ENCODE data around the gene NIPBL. TPM values are rescaled to one million over a fixed set of nuclear protein-coding genes. Genes with fewer than 3 reads are reported as not detected.

The NIPBL gene
- total RNA-seq, 1 experiment from 2014 or later, result 45.1 TPM

- no peaks in the 10 kb centered on the region for H3K9me3 ChIP-seq (ENCODE audit: control insufficient read depth in 1 of 2, insufficient read depth in 1 of 2, low read depth in 1 of 2, low read length in 2 of 2)
- BruUV-seq (replicated peaks), result no TSS peak
- H3K79me2 ChIP-seq (ENCODE audit: insufficient read depth, low read length), result peaks cover 93% of the 10 kb centered on the region
- no peaks in the 10 kb centered on the region for H3K36me3 ChIP-seq (ENCODE audit: control insufficient read depth in 1 of 2, insufficient read depth in 2 of 2, low read length in 2 of 2)
- H3K27ac ChIP-seq (ENCODE audit: low read depth, low read length), result no peak overlapping the region
- TF ChIP-seq TCF7L2 (IDR thresholded peaks at IDR 0.05; ENCODE audit: borderline replicate concordance, extremely low read depth, insufficient read depth, insufficient read length) (no peak), EZH2 (IDR thresholded peaks at IDR 0.05) (no peak), ELF1 (IDR thresholded peaks at IDR 0.05; ENCODE audit: borderline replicate concordance, low read depth) (no peak), RAD21 (IDR thresholded peaks at IDR 0.05; ENCODE audit: low read depth) (no peak), FOSL1 (IDR thresholded peaks at IDR 0.05; ENCODE audit: low read depth) (no peak), SP1 (IDR thresholded peaks at IDR 0.05; ENCODE audit: low read depth) (no peak), CTCF (IDR thresholded peaks at IDR 0.05 in 2 of 3, conservative IDR thresholded peaks at IDR 0.05 in 1 of 3; ENCODE audit: borderline replicate concordance in 1 of 3, insufficient read depth in 1 of 3, low read depth in 2 of 3, low read length in 2 of 3) (no peak), EGR1 (IDR thresholded peaks at IDR 0.05; ENCODE audit: low read depth) (no peak), POLR2A (IDR thresholded peaks at IDR 0.05; ENCODE audit: borderline replicate concordance, extremely low read depth, insufficient read depth, insufficient read length) (no peak), JUND (IDR thresholded peaks at IDR 0.05) (no peak), SIN3A (IDR thresholded peaks at IDR 0.05; ENCODE audit: low read depth) (no peak), CBX3 (IDR thresholded peaks at IDR 0.05; ENCODE audit: low read depth) (no peak), ZFX (IDR thresholded peaks at IDR 0.05) (no peak)
- TF ChIP-seq, protein P1, sequence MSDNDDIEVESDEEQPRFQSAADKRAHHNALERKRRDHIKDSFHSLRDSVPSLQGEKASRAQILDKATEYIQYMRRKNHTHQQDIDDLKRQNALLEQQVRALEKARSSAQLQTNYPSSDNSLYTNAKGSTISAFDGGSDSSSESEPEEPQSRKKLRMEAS (IDR thresholded peaks at IDR 0.05), result no peak
- TF ChIP-seq, protein P2, sequence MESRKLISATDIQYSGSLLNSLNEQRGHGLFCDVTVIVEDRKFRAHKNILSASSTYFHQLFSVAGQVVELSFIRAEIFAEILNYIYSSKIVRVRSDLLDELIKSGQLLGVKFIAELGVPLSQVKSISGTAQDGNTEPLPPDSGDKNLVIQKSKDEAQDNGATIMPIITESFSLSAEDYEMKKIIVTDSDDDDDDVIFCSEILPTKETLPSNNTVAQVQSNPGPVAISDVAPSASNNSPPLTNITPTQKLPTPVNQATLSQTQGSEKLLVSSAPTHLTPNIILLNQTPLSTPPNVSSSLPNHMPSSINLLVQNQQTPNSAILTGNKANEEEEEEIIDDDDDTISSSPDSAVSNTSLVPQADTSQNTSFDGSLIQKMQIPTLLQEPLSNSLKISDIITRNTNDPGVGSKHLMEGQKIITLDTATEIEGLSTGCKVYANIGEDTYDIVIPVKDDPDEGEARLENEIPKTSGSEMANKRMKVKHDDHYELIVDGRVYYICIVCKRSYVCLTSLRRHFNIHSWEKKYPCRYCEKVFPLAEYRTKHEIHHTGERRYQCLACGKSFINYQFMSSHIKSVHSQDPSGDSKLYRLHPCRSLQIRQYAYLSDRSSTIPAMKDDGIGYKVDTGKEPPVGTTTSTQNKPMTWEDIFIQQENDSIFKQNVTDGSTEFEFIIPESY (IDR thresholded peaks at IDR 0.05; ENCODE audit: extremely low read depth, insufficient replicate concordance, low read length), result no peak
- peaks cover 15 to 23% of the 10 kb centered on the region in 2 experiments; a peak in 3 of 4 replicates for H3K4me1 ChIP-seq (ENCODE audit: control insufficient read depth in 1 of 2, insufficient read depth in 2 of 2, low read length in 2 of 2)
- intact Hi-C loops (cut with micrococcal nuclease), result loop anchor here (5.0 to 10.0 kb wide), 2 partner anchors 63 to 125 kb away; no protein-coding TSS in a partner anchor
- ChIA-PET POLR2A (no interaction called here), CTCF (no interaction called here), RAD21 (ENCODE audit: low non-redundant PET in 1 of 2, low total read pairs in 2 of 2, uncharacterized antibody in 2 of 2, unreplicated experiment in 2 of 2) (no interaction called here)
- H3K4me2 ChIP-seq (ENCODE audit: low read length), result peak overlapping the region; percentile 70; the same call in 1 of the 2 replicates
- no peak overlapping the region for H3K9ac ChIP-seq (ENCODE audit: low read length)
- ATAC-seq (no peak), DNase-seq (ENCODE audit: low read depth, low spot score) (no peak)
- peaks cover 17% of the 10 kb centered on the region; the same call in 1 of the 2 replicates for H4K20me1 ChIP-seq (ENCODE audit: insufficient read depth)
- H2AFZ ChIP-seq (ENCODE audit: low read depth, low read length, poor library complexity, severe bottlenecking), result no peak overlapping the region
- no peaks in the 10 kb centered on the region for H3K9me2 ChIP-seq (ENCODE audit: insufficient read depth)
- no peak overlapping the region for H3K4me3 ChIP-seq (replicated peaks in 1 of 2; ENCODE audit: low read depth in 1 of 2, low read length in 2 of 2)
- no peaks in the 10 kb centered on the region for H3K27me3 ChIP-seq (ENCODE audit: insufficient read depth, low read length)
Observed at GRCh38 chr5:36879274-36880033, 2.9 kb downstream of the NIPBL start.
